ENCODE measurements around the gene DNTT. TPM values are rescaled to one million over a fixed set of nuclear protein-coding genes. Genes with fewer than 3 reads are reported as not detected.

Gene DNTT
- total and polyA plus RNA-seq, 9 of the 15 experiments (the other 6 are each of a cell fraction or from before 2014, with no cell fraction given): not detected

DNA sequence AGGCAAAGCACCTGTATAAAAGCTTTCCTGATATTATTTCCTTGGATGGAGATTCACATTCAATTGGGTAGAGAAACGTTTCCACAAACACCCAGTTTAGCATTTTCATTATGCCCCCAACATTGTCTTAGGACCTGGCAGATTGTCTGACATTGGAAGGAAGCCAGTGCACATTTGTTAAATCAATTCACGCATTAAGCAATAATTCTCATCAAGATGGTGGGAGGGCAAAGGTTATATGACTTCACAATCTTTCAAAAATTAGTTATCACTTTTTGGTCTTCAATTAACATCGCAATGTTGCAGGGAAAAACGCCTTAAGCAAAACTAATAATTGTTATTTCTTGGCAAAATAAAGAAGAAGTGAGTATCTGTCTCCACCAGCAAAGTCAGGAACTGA lies 38.2 kb downstream of the DNTT start:
- no peak for ATAC-seq
- H4K20me1 ChIP-seq (replicated peaks; ENCODE audit: control insufficient read depth, insufficient read depth, low read length): no peaks in the 10 kb centered on the region
- TF ChIP-seq ZNF253 (CRISPR knock-in tag; conservative IDR thresholded peaks at IDR 0.05): no peak
- TF ChIP-seq ETS2 (tag; IDR thresholded peaks at IDR 0.05; ENCODE audit: borderline replicate concordance, poor library complexity, severe bottlenecking): no peak
- TF ChIP-seq SPI1 (IDR thresholded peaks at IDR 0.05; ENCODE audit: borderline replicate concordance, low read depth, low read length): no peak
- DNase-seq (ENCODE audit: extremely low read depth in 1 of 4, low spot score in 3 of 4): no peak
- H3K9me1 ChIP-seq (ENCODE audit: control insufficient read depth, insufficient read depth, low read length): no peaks in the 10 kb centered on the region
- no TSS peak for BruUV-seq (replicated peaks)
- POLR2A ChIA-PET: no interaction called here
- H3K9me3 ChIP-seq (replicated peaks; ENCODE audit: control insufficient read depth, insufficient read depth, low read depth, low read length): no peaks in the 10 kb centered on the region
- intact Hi-C loops (cut with micrococcal nuclease): no loop called here
- WGBS (ENCODE audit: insufficient coverage, low coverage, missing lambda C conversion rate): 0% methylated on average over 4 of the region's 4 CpGs
- H3K4me1 ChIP-seq (replicated peaks in 1 of 2; ENCODE audit: control insufficient read depth in 2 of 2, insufficient read depth in 2 of 2, low read length in 2 of 2): no peaks in the 10 kb centered on the region
- no peaks in the 10 kb centered on the region for H3K36me3 ChIP-seq (ENCODE audit: control insufficient read depth, insufficient read depth, low read length)
- H3K9ac ChIP-seq (ENCODE audit: insufficient read depth in 1 of 2, low read depth in 2 of 2, low read length in 2 of 2): no peak overlapping the region
- no peaks in the 10 kb centered on the region for H3K79me2 ChIP-seq (ENCODE audit: control insufficient read depth, insufficient read depth, low read length)
- CTCF ChIA-PET (ENCODE audit: low intra/inter-chr PET ratio): interaction anchor here (0.5 kb wide), 1 partner anchor 94 kb away, joined by 3 read pairs; no protein-coding TSS in a partner anchor
- H3K4me2 ChIP-seq (ENCODE audit: insufficient read depth, low read length): no peak overlapping the region
- no peak for FAIRE-seq
- H3K27me3 ChIP-seq (ENCODE audit: control insufficient read depth in 2 of 2, insufficient read depth in 2 of 2, low read length in 2 of 2): no peaks in the 10 kb centered on the region; a peak in 1 of 5 replicates
- no peak overlapping the region for H2AFZ ChIP-seq (ENCODE audit: low read depth, low read length)
- no peak overlapping the region for H3K4me3 ChIP-seq
- no peak overlapping the region for H3K27ac ChIP-seq (ENCODE audit: extremely low read depth, low read depth, low read length)
- in situ Hi-C loops (cut with MboI): loop anchor here (10.0 kb wide), 1 partner anchor 1662 kb away; no protein-coding TSS in a partner anchor

DNA sequence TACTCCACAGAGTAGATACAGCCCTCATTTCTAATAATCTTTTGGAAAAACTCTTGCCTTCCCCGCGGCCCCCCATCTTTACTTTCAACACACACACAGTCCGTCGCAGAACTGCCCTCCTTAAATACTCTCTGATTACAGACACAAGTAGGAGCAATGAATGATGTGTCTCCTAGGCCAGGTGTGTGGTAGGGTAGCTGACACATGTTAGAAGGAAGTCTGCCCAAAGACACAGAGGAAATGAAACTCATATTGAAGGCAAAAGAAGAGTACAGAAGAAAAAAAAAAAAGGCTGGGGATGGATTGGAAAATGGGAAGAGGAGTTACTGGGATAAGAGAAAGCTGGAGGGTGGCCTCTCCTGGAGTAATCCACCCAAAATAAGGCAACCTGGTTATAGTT lies 39.9 kb downstream of the DNTT start:
- 0% methylated on average over 3 of the region's 4 CpGs for WGBS (ENCODE audit: insufficient coverage, low coverage, missing lambda C conversion rate)
- no peaks in the 10 kb centered on the region for H3K27me3 ChIP-seq (ENCODE audit: control insufficient read depth in 2 of 2, insufficient read depth in 2 of 2, low read length in 2 of 2)
- no peaks in the 10 kb centered on the region for H3K9me3 ChIP-seq (replicated peaks; ENCODE audit: control insufficient read depth, insufficient read depth, low read depth, low read length)
- no peak overlapping the region for H3K4me2 ChIP-seq (ENCODE audit: insufficient read depth, low read length)
- no peaks in the 10 kb centered on the region for H3K4me1 ChIP-seq (replicated peaks in 1 of 2; ENCODE audit: control insufficient read depth in 2 of 2, insufficient read depth in 2 of 2, low read length in 2 of 2)
- ChIA-PET CTCF (ENCODE audit: low intra/inter-chr PET ratio) (no interaction called here), POLR2A (no interaction called here)
- in situ Hi-C loops (cut with MboI): loop anchor here (10.0 kb wide), 1 partner anchor 1661 kb away; no protein-coding TSS in a partner anchor
- no peak for ATAC-seq
- no peaks in the 10 kb centered on the region for H3K36me3 ChIP-seq (ENCODE audit: control insufficient read depth, insufficient read depth, low read length)
- H3K9me1 ChIP-seq (ENCODE audit: control insufficient read depth, insufficient read depth, low read length): no peaks in the 10 kb centered on the region
- intact Hi-C loops (cut with micrococcal nuclease): no loop called here
- H4K20me1 ChIP-seq (replicated peaks; ENCODE audit: control insufficient read depth, insufficient read depth, low read length): no peaks in the 10 kb centered on the region; the same call in 1 of the 2 replicates
- H3K27ac ChIP-seq (ENCODE audit: extremely low read depth, low read depth, low read length): no peak overlapping the region
- no peak for FAIRE-seq
- no peak overlapping the region for H2AFZ ChIP-seq (ENCODE audit: low read depth, low read length)
- no peak overlapping the region for H3K4me3 ChIP-seq
- BruUV-seq (replicated peaks): no TSS peak
- H3K9ac ChIP-seq (ENCODE audit: insufficient read depth in 1 of 2, low read depth in 2 of 2, low read length in 2 of 2): no peak overlapping the region
- no peaks in the 10 kb centered on the region for H3K79me2 ChIP-seq (ENCODE audit: control insufficient read depth, insufficient read depth, low read length)
- DNase-seq (ENCODE audit: extremely low read depth in 1 of 4, low spot score in 3 of 4): no peak
- TF ChIP-seq ZBED1 (IDR thresholded peaks at IDR 0.05) (no peak), FUS (optimal IDR thresholded peaks at IDR 0.05; ENCODE audit: low read depth, low read length) (no peak), ERF (CRISPR knock-in tag; IDR thresholded peaks at IDR 0.05) (no peak), TCF7L2 (IDR thresholded peaks at IDR 0.05; ENCODE audit: low read depth, low read length) (no peak)
- TF ChIP-seq, protein P1, sequence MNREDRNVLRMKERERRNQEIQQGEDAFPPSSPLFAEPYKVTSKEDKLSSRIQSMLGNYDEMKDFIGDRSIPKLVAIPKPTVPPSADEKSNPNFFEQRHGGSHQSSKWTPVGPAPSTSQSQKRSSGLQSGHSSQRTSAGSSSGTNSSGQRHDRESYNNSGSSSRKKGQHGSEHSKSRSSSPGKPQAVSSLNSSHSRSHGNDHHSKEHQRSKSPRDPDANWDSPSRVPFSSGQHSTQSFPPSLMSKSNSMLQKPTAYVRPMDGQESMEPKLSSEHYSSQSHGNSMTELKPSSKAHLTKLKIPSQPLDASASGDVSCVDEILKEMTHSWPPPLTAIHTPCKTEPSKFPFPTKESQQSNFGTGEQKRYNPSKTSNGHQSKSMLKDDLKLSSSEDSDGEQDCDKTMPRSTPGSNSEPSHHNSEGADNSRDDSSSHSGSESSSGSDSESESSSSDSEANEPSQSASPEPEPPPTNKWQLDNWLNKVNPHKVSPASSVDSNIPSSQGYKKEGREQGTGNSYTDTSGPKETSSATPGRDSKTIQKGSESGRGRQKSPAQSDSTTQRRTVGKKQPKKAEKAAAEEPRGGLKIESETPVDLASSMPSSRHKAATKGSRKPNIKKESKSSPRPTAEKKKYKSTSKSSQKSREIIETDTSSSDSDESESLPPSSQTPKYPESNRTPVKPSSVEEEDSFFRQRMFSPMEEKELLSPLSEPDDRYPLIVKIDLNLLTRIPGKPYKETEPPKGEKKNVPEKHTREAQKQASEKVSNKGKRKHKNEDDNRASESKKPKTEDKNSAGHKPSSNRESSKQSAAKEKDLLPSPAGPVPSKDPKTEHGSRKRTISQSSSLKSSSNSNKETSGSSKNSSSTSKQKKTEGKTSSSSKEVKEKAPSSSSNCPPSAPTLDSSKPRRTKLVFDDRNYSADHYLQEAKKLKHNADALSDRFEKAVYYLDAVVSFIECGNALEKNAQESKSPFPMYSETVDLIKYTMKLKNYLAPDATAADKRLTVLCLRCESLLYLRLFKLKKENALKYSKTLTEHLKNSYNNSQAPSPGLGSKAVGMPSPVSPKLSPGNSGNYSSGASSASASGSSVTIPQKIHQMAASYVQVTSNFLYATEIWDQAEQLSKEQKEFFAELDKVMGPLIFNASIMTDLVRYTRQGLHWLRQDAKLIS (CRISPR knock-in tag; IDR thresholded peaks at IDR 0.05): no peak
- TF ChIP-seq, protein P2, sequence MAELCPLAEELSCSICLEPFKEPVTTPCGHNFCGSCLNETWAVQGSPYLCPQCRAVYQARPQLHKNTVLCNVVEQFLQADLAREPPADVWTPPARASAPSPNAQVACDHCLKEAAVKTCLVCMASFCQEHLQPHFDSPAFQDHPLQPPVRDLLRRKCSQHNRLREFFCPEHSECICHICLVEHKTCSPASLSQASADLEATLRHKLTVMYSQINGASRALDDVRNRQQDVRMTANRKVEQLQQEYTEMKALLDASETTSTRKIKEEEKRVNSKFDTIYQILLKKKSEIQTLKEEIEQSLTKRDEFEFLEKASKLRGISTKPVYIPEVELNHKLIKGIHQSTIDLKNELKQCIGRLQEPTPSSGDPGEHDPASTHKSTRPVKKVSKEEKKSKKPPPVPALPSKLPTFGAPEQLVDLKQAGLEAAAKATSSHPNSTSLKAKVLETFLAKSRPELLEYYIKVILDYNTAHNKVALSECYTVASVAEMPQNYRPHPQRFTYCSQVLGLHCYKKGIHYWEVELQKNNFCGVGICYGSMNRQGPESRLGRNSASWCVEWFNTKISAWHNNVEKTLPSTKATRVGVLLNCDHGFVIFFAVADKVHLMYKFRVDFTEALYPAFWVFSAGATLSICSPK (IDR thresholded peaks at IDR 0.05; ENCODE audit: borderline replicate concordance): no peak

Data from K562 (cell line).